Peyer's patch (tissue), 4 donors: ENCODE measurements around the gene EFHD1. TPM values are rescaled to one million over a fixed set of nuclear protein-coding genes. Genes with fewer than 3 reads are reported as not detected.

Experiments used
- DNase-seq, 3 donors: peaks; one replicate each; pipeline ENCODE4 v3.0.0-alpha.2; 2017 to 2019
- H3K27ac ChIP-seq, 4 donors: fragments of 200-600 bp; sonication (generic); one replicate each; pipeline ENCODE4 v1.5.1; 2016 to 2019
- H3K27me3 ChIP-seq, 2 donors: fragments of 200-600 bp; sonication (generic); one replicate each; pipeline ENCODE4 v1.5.1; 2019
- H3K36me3 ChIP-seq, 3 donors: fragments of 200-600 bp; sonication (generic); one replicate each; pipeline ENCODE4 v1.5.1; 2016 to 2019
- H3K4me1 ChIP-seq, 4 donors: fragments of 200-600 bp; sonication (generic); one replicate each; pipeline ENCODE4 v1.5.1; 2016 to 2019
- H3K4me3 ChIP-seq, 4 donors: fragments of 200-600 bp; sonication (generic); 1 replicate in 3 of 4; 2 replicates in 1 of 4; pipeline ENCODE4 v1.5.1; 2016 to 2019; ENCODE audit warnings: mild to moderate bottlenecking in 1 of 4
- H3K9me3 ChIP-seq, 4 donors: fragments of 200-600 bp; sonication (generic); one replicate each; pipeline ENCODE4 v1.5.1; 2016 to 2019; ENCODE audit warnings: mild to moderate bottlenecking in 1 of 4
- CTCF ChIP-seq, 6 experiments: fragments of 450-650 bp in 4 of 6; fragments of 200-600 bp in 2 of 6; sonication (generic) in 1 of 6; IDR thresholded peaks; one replicate each; pipeline ENCODE4 v1.5.1; 2017 to 2019; ENCODE audit warnings: antibody characterized with exemption in 6 of 6, mild to moderate bottlenecking in 3 of 6, moderate library complexity in 1 of 6
- POLR2A ChIP-seq, 2 donors: fragments of 450-650 bp; IDR thresholded peaks; one replicate each; pipeline ENCODE4 v1.5.1; 2017; ENCODE audit warnings: antibody characterized with exemption in 2 of 2, mild to moderate bottlenecking in 2 of 2, moderate library complexity in 2 of 2
- total RNA-seq, 4 donors: library from RNA; depleted of rRNA; stranded (reverse); fragments of >200 nt; gene quantifications; one replicate each; pipeline ENCODE4 v1.1.0, GENCODE V29; 2016

EFHD1 gene
- total RNA-seq, 4 donors from 2014 or later, result 1.9 to 14.9 (median 8.9) TPM

GRCh38 chr2:232635820-232636219 lies 2.4 kb downstream of the EFHD1 start:
- no peak for TF ChIP-seq POLR2A (IDR thresholded peaks at IDR 0.05)
- TF ChIP-seq CTCF (IDR thresholded peaks at IDR 0.05), result no peak
- no peak for DNase-seq
- Histone ChIP-seq H3K4me3 (no peak overlapping the region), H3K27ac (no peak overlapping the region), H3K4me1 (peaks cover 0 to 22% (median 5%) of the 10 kb centered on the region in 4 donors), H3K27me3 (peaks cover 0 to 28% of the 10 kb centered on the region in 2 donors), H3K36me3 (no peaks in the 10 kb centered on the region), H3K9me3 (no peaks in the 10 kb centered on the region)

GRCh38 chr2:232636788-232637420 lies 3.5 kb downstream of the EFHD1 start:
- Histone ChIP-seq H3K4me3 (no peak overlapping the region), H3K4me1 (peaks cover 0 to 22% (median 5%) of the 10 kb centered on the region in 4 donors), H3K27me3 (peaks cover 0 to 27% of the 10 kb centered on the region in 2 donors), H3K9me3 (no peaks in the 10 kb centered on the region), H3K36me3 (no peaks in the 10 kb centered on the region), H3K27ac (no peak overlapping the region)
- DNase-seq, result no peak
- TF ChIP-seq CTCF (IDR thresholded peaks at IDR 0.05), result no peak
- TF ChIP-seq POLR2A (IDR thresholded peaks at IDR 0.05), result no peak

GRCh38 chr2:232637866-232638583 lies 4.6 kb downstream of the EFHD1 start:
- Histone ChIP-seq H3K36me3 (no peaks in the 10 kb centered on the region), H3K27me3 (peaks cover 0 to 15% of the 10 kb centered on the region in 2 donors), H3K27ac (no peak overlapping the region), H3K4me3 (no peak overlapping the region), H3K4me1 (peaks cover 0 to 16% (median 5%) of the 10 kb centered on the region in 4 donors), H3K9me3 (no peaks in the 10 kb centered on the region)
- no peak for DNase-seq
- TF ChIP-seq POLR2A (IDR thresholded peaks at IDR 0.05) (no peak), CTCF (IDR thresholded peaks at IDR 0.05) (no peak)

GRCh38 chr2:232641153-232641848 lies 7.9 kb downstream of the EFHD1 start:
- Histone ChIP-seq H3K4me1 (no peaks in the 10 kb centered on the region), H3K27ac (no peak overlapping the region), H3K4me3 (no peak overlapping the region), H3K9me3 (no peaks in the 10 kb centered on the region), H3K36me3 (no peaks in the 10 kb centered on the region), H3K27me3 (no peaks in the 10 kb centered on the region)
- DNase-seq, result no peak
- no peak for TF ChIP-seq POLR2A (IDR thresholded peaks at IDR 0.05)

- H3K4me3 ChIP-seq, result no peak overlapping the region
- TF ChIP-seq POLR2A (IDR thresholded peaks at IDR 0.05), result no peak
- no peak for TF ChIP-seq CTCF (IDR thresholded peaks at IDR 0.05)
- H3K9me3 ChIP-seq, result no peaks in the 10 kb centered on the region
- no peaks in the 10 kb centered on the region for H3K36me3 ChIP-seq
- H3K27ac ChIP-seq, result no peak overlapping the region
- H3K27me3 ChIP-seq, result no peaks in the 10 kb centered on the region
- H3K4me1 ChIP-seq, result no peaks in the 10 kb centered on the region
- no peak for DNase-seq
Observed at GRCh38 chr2:232643147-232643425, 9.7 kb downstream of the EFHD1 start.

- Histone ChIP-seq H3K27me3 (no peaks in the 10 kb centered on the region), H3K36me3 (no peaks in the 10 kb centered on the region), H3K4me3 (no peak overlapping the region), H3K9me3 (no peaks in the 10 kb centered on the region), H3K27ac (no peak overlapping the region), H3K4me1 (no peaks in the 10 kb centered on the region)
- DNase-seq, result no peak
- TF ChIP-seq CTCF (IDR thresholded peaks at IDR 0.05) (no peak), POLR2A (IDR thresholded peaks at IDR 0.05) (no peak)
Observed at GRCh38 chr2:232643813-232644347, 10.5 kb downstream of the EFHD1 start.
